MM.1S (cell line): ENCODE results near the gene SCYGR7.

Experiments
- CTCF ChIP-seq: fragments of 300-600 bp; sonication (generic); IDR thresholded peaks from 2 replicates; pipeline ENCODE4 v1.5.1; 2016; ENCODE audit warnings: antibody characterized with exemption, low read length, mixed read lengths
- EZH2phosphoT487 ChIP-seq: fragments of 300-600 bp; sonication (generic); IDR thresholded peaks from 2 replicates; pipeline ENCODE4 v1.6.1; 2018; ENCODE audit warnings: antibody characterized with exemption, low read length

- no peak for TF ChIP-seq CTCF
- no peak for TF ChIP-seq EZH2phosphoT487
These were observed 17.5 kb downstream of the SCYGR7 start, which contains the start of gene SCYGR8 for GRCh38 chr2:227745594-227745993.
